Upper lobe of left lung (tissue), 6 donors: Measurements from ENCODE around the gene APC2. TPM values are rescaled to one million over a fixed set of nuclear protein-coding genes. Genes with fewer than 3 reads are reported as not detected.

Source experiments
- ATAC-seq, 2 donors: fragments of 200-7000 bp; cut with Tn5 transposase; one replicate each; pipeline ENCODE4 v1.9.1; 2022; ENCODE audit warnings: mild to moderate bottlenecking in 2 of 2, moderate library complexity in 2 of 2; ENCODE audit not compliant: low FRiP score in 2 of 2
- DNase-seq, 2 donors: peaks; one replicate each; pipeline ENCODE4 v3.0.0-alpha.2; 2019 to 2020
- H3K27ac ChIP-seq, 4 donors: fragments of 200-600 bp; sonication (generic); one replicate each; pipeline ENCODE4 v1.5.1; 2016 to 2019
- H3K27me3 ChIP-seq, 4 donors: fragments of 200-600 bp; sonication (generic); one replicate each; pipeline ENCODE4 v1.5.1; 2017 to 2019
- H3K36me3 ChIP-seq, 4 donors: fragments of 200-600 bp; sonication (generic); one replicate each; pipeline ENCODE4 v1.5.1; 2016 to 2019
- H3K4me1 ChIP-seq, 4 donors: fragments of 200-600 bp; sonication (generic); one replicate each; pipeline ENCODE4 v1.5.1; 2018 to 2019
- H3K4me3 ChIP-seq, 4 donors: fragments of 200-600 bp; sonication (generic); one replicate each; pipeline ENCODE4 v1.5.1; 2017 to 2019; ENCODE audit warnings: mild to moderate bottlenecking in 2 of 4, moderate library complexity in 1 of 4
- H3K9me3 ChIP-seq, 4 donors: fragments of 200-600 bp; sonication (generic); one replicate each; pipeline ENCODE4 v1.5.1; 2018 to 2019
- CTCF ChIP-seq, 6 experiments: fragments of 450-650 bp in 4 of 6; fragments of 200-600 bp in 2 of 6; sonication (generic) in 2 of 6; IDR thresholded peaks; one replicate each; pipeline ENCODE4 v1.5.1; 2016 to 2019; ENCODE audit warnings: antibody characterized with exemption in 6 of 6
- EP300 ChIP-seq, 4 donors: sonication (generic); formaldehyde crosslinking; IDR thresholded peaks; one replicate each; pipeline ENCODE4 v1.5.1; 2017; ENCODE audit warnings: antibody characterized with exemption in 4 of 4, control low read depth in 2 of 4
- POLR2A ChIP-seq, 4 donors: fragments of 450-650 bp; IDR thresholded peaks; one replicate each; pipeline ENCODE4 v1.5.1; 2016 to 2017; ENCODE audit warnings: antibody characterized with exemption in 4 of 4, mild to moderate bottlenecking in 2 of 4
- POLR2AphosphoS5 ChIP-seq, 2 donors: sonication (generic); formaldehyde crosslinking; IDR thresholded peaks; one replicate each; pipeline ENCODE4 v1.5.1; 2017; ENCODE audit warnings: antibody characterized with exemption in 2 of 2
- WGBS, 2 donors: methylation state at CpG; one replicate each; pipeline ENCODE4 v1.1.5; 2017 to 2018; 5-methylcytosine and 5-hydroxymethylcytosine counted together
- total RNA-seq, 6 donors: library from RNA; depleted of rRNA in 4 of 6; stranded (reverse); fragments of >200 nt in 4 of 6; gene quantifications; one replicate each; pipeline versions ENCODE4 v1.1.0 to v1.2.1, GENCODE V29; 2016 to 2021
- donor health status: DM: no; HTN: no; CAD: no; lungs with moderate emphysema.
- donor health status: DM: no; HTN: yes; CAD: no; lungs with severe emphysema.

The APC2 gene
- total RNA-seq, 6 donors from 2014 or later = 0.06 to 1.0 (median 0.11) TPM; not detected in 1

DNA sequence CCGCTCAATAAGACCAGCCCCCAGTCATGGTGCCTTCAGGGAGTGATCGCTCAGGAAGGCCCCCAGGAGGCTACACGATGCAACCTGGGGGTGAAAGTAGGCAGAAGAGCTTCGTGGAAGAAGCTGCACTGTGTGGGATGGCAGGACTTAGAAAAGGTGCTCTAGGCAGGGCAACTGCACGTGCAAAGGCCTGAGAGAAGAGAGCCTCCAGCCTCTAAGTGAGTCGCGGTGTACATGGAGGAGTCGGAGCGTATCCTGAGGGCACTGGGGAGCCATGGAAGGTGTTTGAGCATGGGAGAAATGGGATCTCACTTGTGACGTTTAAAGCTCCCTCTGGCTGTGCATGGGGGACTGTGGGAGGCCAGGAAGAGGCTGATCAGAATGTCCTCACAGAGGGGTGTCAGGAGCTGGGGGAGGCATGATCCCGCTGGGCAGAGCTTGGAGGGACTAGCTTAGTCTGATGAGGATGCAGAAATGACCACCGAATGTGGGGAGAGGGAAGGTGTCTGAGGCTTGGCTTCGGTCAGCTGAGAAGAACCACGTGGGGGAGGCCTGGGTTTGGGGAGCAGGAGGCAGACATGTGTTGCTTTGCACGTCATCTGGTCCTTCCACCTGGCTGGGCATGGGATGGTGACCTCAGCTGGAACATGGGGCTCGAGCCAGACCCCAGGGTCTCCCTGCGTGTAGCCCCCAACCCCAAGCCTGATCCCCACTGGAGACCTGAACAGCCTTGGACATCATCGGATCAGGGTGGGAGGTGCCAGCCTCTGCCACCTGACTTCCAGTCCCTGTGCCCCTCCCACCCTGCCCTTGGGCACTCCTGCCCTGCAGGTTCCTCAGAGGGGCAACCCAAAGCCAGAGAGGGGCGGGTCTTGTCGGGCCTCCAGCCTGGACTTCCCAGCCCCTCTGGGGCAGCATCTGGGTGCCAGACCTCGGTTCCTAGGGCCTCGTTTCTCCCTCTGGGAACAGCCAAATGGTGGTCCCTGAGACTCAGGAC lies 1.1 kb downstream of the APC2 start:
- H3K27me3 ChIP-seq = peaks cover 6 to 84% (median 55%) of the 10 kb centered on the region in 4 donors
- ATAC-seq (no peak), DNase-seq (no peak)
- no peaks in the 10 kb centered on the region for H3K9me3 ChIP-seq
- peaks cover 17 to 39% (median 27%) of the 10 kb centered on the region in 4 donors for H3K4me1 ChIP-seq
- no peaks in the 10 kb centered on the region for H3K36me3 ChIP-seq
- H3K4me3 ChIP-seq = no peak overlapping the region
- no peak overlapping the region for H3K27ac ChIP-seq
- no peak for TF ChIP-seq POLR2A (IDR thresholded peaks at IDR 0.05)
- TF ChIP-seq POLR2AphosphoS5 (IDR thresholded peaks at IDR 0.05) = no peak
- no peak for TF ChIP-seq EP300 (IDR thresholded peaks at IDR 0.05)
- no peak for TF ChIP-seq CTCF (IDR thresholded peaks at IDR 0.05)
- WGBS, 2 donors = 50 to 56% methylated on average over 13 to 18 of the region's 22 CpGs

GRCh38 chr19:1451916-1452801 lies 2.2 kb downstream of the APC2 start:
- no peak for TF ChIP-seq EP300 (IDR thresholded peaks at IDR 0.05)
- TF ChIP-seq POLR2A (IDR thresholded peaks at IDR 0.05) = no peak
- no peak for TF ChIP-seq CTCF (IDR thresholded peaks at IDR 0.05)
- TF ChIP-seq POLR2AphosphoS5 (IDR thresholded peaks at IDR 0.05) = no peak
- Histone ChIP-seq H3K4me3 (no peak overlapping the region), H3K9me3 (no peaks in the 10 kb centered on the region), H3K36me3 (no peaks in the 10 kb centered on the region), H3K27ac (no peak overlapping the region), H3K4me1 (peaks cover 8 to 39% (median 21%) of the 10 kb centered on the region in 4 donors), H3K27me3 (peaks cover 6 to 84% (median 53%) of the 10 kb centered on the region in 4 donors)
- 22 to 35% methylated on average over 22 to 32 of the region's 39 CpGs for WGBS, 2 donors
- ATAC-seq (no peak), DNase-seq (peak in 1 of 2 donors; percentile 70)

GRCh38 chr19:1452802-1453524 lies 3.0 kb downstream of the APC2 start:
- WGBS, 2 donors = 52 to 55% methylated on average over 8 to 9 of the region's 30 CpGs
- no peak overlapping the region for H3K4me3 ChIP-seq
- TF ChIP-seq EP300 (IDR thresholded peaks at IDR 0.05) (no peak), CTCF (IDR thresholded peaks at IDR 0.05) (no peak), POLR2A (IDR thresholded peaks at IDR 0.05) (no peak), POLR2AphosphoS5 (IDR thresholded peaks at IDR 0.05) (no peak)
- H3K36me3 ChIP-seq = no peaks in the 10 kb centered on the region
- H3K4me1 ChIP-seq = peaks cover 8 to 40% (median 21%) of the 10 kb centered on the region in 4 donors
- H3K9me3 ChIP-seq = no peaks in the 10 kb centered on the region
- DNase-seq (peak in 1 of 2 donors; percentile 64), ATAC-seq (no peak)
- H3K27me3 ChIP-seq = peaks cover 6 to 82% (median 54%) of the 10 kb centered on the region in 4 donors
- no peak overlapping the region for H3K27ac ChIP-seq

GRCh38 chr19:1453525-1454364 lies 3.8 kb downstream of the APC2 start:
- Histone ChIP-seq H3K27ac (no peak overlapping the region), H3K27me3 (peaks cover 6 to 81% (median 53%) of the 10 kb centered on the region in 4 donors), H3K36me3 (no peaks in the 10 kb centered on the region), H3K4me1 (peaks cover 8 to 40% (median 21%) of the 10 kb centered on the region in 4 donors), H3K9me3 (no peaks in the 10 kb centered on the region), H3K4me3 (no peak overlapping the region)
- no peak for TF ChIP-seq POLR2A (IDR thresholded peaks at IDR 0.05)
- no peak for TF ChIP-seq CTCF (IDR thresholded peaks at IDR 0.05)
- TF ChIP-seq EP300 (IDR thresholded peaks at IDR 0.05) = no peak
- TF ChIP-seq POLR2AphosphoS5 (IDR thresholded peaks at IDR 0.05) = no peak
- ATAC-seq = no peak
- peak in 1 of 2 donors; percentile 78 for DNase-seq
- 12 to 14% methylated on average over 5 to 19 of the region's 33 CpGs for WGBS, 2 donors
